ENCODE data around the gene FAM163A. TPM values are rescaled to one million over a fixed set of nuclear protein-coding genes. Genes with fewer than 3 reads are reported as not detected.
"Not testable (repeated sequence)": the region's sequence is repeated elsewhere in the genome, so short reads cannot be mapped to it uniquely, and the experiment has no call there.

FAM163A gene
- polyA plus RNA-seq, 4 donors: 0.73 to 1.3 (median 0.76) TPM

DNA sequence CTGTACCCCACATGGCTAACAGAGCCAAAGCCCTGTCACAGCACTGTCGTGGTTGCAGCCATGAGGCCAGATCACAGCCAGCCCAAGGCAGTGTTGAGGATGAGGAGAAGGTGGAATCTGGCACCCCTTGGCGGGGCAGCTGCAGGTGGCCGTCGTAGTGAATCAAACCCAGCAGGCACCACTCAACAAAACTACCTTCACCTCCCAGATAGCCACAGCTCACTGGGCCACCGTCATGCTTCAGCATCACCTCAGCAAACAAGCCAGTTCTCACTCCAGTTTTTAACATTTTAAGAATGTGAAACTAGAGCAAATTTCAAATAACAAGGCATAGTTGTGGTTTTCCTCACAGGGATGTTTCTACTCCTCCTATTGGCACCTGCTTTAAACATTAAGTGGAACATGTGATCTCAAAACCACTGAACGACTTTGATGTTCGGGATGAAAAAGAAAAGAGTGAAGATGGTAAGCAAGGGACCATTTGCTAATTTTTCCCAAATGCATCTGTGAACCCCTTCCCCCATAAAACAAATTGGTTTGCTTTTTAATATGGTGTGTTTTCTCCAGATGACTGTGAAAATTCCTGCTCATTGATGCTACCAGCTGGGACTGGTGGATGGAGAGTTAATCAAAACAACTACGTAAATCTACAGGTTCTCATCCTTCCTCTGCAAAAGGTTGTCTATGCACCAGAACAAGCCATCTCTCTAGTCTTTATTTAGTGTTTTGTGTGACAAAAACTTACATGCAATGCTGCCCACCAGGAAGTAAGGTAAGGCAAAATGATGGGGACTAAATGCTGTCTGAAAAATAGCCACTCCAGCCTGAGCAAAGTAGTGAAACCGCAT, 89.0 kb downstream of the FAM163A start:
- DNase-seq (ENCODE audit: low read depth in 4 of 4, low spot score in 3 of 4): no peak

DNA sequence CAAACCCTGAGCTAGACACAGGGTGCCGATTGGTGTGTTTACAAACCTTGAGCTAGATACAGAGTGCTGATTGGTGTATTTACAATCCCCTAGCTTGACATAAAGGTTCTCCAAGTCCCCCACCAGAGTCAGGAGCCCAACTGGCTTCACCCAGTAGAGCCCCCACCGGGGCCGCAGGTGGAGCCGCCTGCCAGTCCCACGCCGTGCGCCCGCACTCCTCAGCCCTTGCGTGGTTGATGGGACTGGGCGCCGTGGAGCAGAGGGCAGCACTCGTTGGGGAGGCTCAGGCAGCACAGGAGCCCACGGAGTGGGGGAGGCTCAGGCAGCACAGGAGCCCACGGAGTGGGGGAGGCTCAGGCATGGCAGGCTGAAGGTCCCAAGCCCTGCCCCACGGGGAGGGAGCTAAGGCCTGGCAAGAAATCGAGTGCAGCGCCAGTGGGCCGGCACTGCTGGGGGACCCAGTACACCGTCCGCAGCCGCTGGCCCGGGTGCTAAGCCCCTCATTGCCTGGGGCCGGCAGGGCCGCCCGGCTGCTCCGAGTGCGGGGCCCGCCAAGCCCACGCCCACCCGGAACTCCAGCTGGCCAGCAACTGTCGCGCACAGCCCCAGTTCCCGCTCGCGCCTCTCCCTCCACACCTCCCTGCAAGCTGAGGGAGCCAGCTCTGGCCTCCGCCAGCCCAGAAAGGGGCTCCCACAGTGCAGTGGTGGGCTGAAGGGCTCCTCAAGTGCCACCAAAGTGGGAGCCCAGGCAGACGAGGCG, 93.8 kb downstream of the FAM163A start:
- not testable (repeated sequence) for DNase-seq (ENCODE audit: low read depth in 4 of 4, low spot score in 3 of 4)

DNA sequence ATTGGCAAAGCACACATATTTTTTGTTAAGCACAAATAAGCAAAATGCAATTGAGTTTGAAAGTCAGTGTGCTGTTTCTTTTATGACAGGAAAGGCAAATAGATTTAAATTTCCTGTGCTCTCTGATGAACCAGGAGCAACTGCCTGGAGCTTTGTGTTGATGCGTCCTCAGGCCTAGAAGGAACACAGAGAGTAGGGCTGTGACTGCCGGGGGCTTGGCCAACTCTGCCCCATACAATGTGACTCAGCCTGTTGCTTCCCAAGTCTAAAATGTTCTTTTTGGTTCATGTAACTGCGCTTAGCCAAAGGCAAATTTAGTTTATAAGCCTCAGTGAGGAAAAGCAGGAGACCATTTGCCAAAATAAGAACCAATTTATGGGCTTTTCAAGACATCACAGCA, 97.0 kb downstream of the FAM163A start:
- no peak for DNase-seq (ENCODE audit: low read depth in 4 of 4, low spot score in 3 of 4)

DNA sequence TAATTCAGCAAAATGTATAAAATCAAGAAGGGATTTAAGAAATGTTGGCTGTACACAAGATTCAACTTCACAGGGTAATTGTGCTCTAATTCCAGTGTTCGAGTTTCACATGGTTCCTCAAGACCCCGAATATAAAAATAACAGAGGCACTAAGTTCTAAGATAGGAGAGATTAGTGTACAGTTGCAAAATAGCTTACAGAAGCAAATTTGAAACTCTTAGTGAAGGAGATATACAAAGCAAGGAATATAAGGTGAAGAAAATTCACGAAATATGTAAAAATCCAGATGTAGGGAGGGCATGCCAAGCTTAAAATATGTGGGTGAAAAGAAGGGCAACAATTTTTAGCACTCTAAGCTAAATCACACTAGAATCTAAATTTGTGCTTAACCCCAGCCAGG, 105.1 kb downstream of the FAM163A start:
- no peak for DNase-seq (ENCODE audit: low read depth in 4 of 4, low spot score in 3 of 4)

DNA sequence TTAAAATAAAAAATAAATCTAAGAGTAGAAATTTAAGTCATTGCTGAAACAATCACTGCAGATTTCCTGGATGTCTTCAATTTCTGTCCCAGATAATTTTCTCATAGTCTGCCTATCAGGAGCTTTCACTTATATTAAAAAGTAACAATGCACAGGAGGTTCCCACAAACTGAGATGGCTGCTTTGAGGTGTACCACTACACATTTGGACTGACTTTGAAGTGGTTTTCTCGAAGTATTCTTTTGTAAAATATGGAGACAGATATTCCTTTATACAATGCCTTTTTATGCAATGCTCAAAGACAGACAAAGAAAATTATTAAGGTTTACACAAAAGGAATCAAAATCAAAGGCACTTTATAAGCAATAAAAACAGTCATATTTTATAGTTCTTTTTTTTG, 110.0 kb downstream of the FAM163A start:
- DNase-seq (ENCODE audit: low read depth in 4 of 4, low spot score in 3 of 4): no peak

DNA sequence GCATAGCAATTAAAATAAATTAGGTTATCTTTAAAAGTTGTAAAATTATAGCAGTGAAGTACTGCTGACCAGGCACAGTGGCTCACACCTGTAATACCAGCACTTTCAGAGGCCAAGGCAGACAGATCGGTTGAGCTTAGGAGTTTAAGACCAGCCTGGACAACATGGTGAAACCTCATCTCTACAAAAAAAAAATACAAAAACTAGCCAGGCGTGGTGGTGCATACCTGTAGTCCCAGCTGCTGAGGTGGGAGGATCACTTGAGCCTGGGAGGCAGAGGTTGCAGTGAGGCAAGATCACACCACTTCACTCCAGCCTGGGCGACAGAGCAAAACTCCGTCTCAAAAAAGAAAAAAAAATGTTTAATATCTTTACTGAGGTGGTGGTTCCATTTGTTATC, 112.7 kb downstream of the FAM163A start:
- DNase-seq (ENCODE audit: low read depth in 4 of 4, low spot score in 3 of 4): not testable (repeated sequence)

DNA sequence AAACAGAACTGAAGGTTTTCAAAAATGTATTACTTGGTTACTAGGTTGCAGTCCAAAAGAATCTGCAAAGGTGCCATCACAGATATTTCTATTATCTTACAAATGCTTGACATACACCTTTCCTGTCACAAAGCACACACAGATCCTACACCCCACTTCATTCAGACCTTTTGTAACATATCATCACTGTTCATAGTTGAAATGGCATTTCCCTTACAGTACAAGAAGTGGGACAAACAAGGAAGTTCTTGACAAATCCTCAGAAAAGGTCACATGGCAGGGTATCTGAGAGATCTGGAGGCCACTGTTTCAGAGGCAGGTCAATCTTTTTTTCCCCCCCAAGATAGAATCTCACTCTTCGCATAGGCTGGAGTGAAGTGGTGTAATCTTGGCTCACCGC, 113.2 kb downstream of the FAM163A start:
- DNase-seq (ENCODE audit: low read depth in 4 of 4, low spot score in 3 of 4): no peak

DNA sequence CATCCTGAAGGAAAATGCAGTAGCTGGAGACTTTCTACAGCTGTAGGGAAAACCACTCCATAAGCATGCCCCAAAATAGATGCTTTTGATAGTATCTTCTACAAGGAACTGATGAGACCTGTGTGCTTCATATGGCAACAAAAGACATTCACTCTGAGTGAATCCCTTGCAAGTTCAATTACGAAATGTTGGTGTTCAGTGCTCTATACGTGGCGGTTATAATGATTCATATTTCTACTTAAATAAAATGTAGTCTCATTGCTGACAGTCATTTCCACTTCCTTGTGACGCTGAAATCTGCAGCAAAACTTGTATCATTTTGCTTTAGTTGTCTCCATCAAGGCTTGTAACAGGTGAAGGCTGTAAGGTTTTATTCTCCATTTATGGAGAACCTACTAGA, 113.9 kb downstream of the FAM163A start:
- DNase-seq (ENCODE audit: low read depth in 4 of 4, low spot score in 3 of 4): no peak

DNA sequence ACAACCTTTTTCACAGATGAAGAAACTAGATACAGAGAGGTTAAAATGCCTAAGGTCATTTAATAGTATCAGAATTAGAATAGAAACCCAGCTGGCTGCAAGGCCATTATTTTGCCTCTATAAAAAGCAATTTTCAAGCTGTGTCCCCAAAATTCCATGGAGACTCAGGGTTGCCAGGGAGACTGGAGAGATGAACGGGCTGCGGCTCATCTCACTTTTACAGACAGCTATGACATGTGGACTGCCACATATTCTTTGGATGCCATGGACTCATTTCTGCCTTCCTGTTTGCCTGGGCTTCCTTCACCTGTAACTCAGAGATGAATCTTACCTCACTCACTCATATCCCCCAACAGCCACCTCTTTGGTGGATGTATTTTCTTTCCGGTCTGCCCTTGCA, 117.6 kb downstream of the FAM163A start:
- no peak for DNase-seq (ENCODE audit: low read depth in 4 of 4, low spot score in 3 of 4)

DNA sequence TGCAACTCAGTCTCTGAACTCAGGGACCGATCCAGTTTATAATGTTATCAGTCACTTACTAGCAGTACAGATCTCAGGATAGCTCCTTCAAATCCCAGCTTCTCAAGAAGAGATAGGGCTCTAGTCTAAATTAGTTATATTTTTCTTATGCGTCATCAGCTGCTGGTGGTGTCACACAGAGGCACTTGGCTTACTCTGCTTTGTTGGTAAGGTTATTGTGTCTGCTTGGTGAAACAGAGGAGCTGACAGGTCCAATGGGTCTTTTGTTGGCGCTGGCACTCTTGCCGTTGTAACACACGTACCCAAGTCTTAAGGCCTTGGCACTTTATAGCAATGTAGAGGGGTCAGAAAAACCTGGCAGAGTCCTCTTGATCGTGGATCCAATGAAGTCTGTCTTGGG, 122.3 kb downstream of the FAM163A start:
- DNase-seq (ENCODE audit: low read depth in 4 of 4, low spot score in 3 of 4): no peak

Other genes with a start within 250 kb of the FAM163A start
- 100 to 1,000 TPM; 427 to 500 (median 481) TPM for gene NPHS2, start 167.3 kb upstream of the FAM163A start, polyA plus RNA-seq (ENCODE audit: insufficient read length in 4 of 4)
- gene TDRD5, start 151.5 kb upstream of the FAM163A start, polyA plus RNA-seq (ENCODE audit: insufficient read length in 4 of 4): 1 to 10 TPM; 2.9 to 6.3 (median 3.8) TPM
- 10 to 100 TPM; 27.8 to 36.0 (median 31.6) TPM for gene TOR1AIP2, start 134.5 kb downstream of the FAM163A start, polyA plus RNA-seq (ENCODE audit: insufficient read length in 4 of 4)
- gene TOR1AIP1, start 139.0 kb downstream of the FAM163A start, polyA plus RNA-seq (ENCODE audit: insufficient read length in 4 of 4): 10 to 100 TPM; 50.5 to 61.0 (median 60.5) TPM
- 10 to 100 TPM; 26.4 to 28.9 (median 28.3) TPM for gene CEP350, start 211.5 kb downstream of the FAM163A start, polyA plus RNA-seq (ENCODE audit: insufficient read length in 4 of 4)